ENCODE measurements around the gene ATF6B. TPM values are rescaled to one million over a fixed set of nuclear protein-coding genes. Genes with fewer than 3 reads are reported as not detected.

Gene ATF6B
- 21.3 and 27.2 TPM in 2 replicates for total RNA-seq

GRCh38 chr6:32127717-32128592, at the start of gene ATF6B:
Gene ATF6B (minus strand): TSS chr6:32128246. CDS start chr6:32128207, 39 bp downstream.

GRCh38 chr6:32175711-32176475, 47.8 kb upstream of the ATF6B start, which contains the start of gene AGPAT1:
Gene AGPAT1 (minus strand): TSS chr6:32176084. CDS start chr6:32171496, 4,588 bp downstream.

GRCh38 chr6:32164295-32164694, 36.2 kb upstream of the ATF6B start, which contains the start of gene EGFL8:
Gene EGFL8 (plus strand): TSS chr6:32164595. CDS start chr6:32166166, 1,571 bp downstream.

GRCh38 chr6:32153564-32154513, 25.8 kb upstream of the ATF6B start, which contains the start of gene PPT2:
Gene PPT2 (plus strand): TSS chr6:32154141. CDS start chr6:32154595, 454 bp downstream.

GRCh38 chr6:32151863-32152768, 24.1 kb upstream of the ATF6B start, which contains the start of gene PRRT1:
Gene PRRT1 (minus strand): TSS chr6:32151939. CDS start chr6:32151827, 112 bp downstream.

GRCh38 chr6:32109114-32109764, 18.8 kb downstream of the ATF6B start, which contains the start of gene TNXB:
Gene TNXB (minus strand): TSS chr6:32109338. CDS start chr6:32098198, 11,140 bp downstream.

Other genes starting within 250 kb of the ATF6B start
- 0.30 and 0.33 TPM in 2 replicates for gene SLC44A4, start 249.2 kb downstream of the ATF6B start, total RNA-seq
- 35.4 and 39.2 TPM in 2 replicates for gene EHMT2, start 230.5 kb downstream of the ATF6B start, total RNA-seq
- gene ZBTB12, start 226.2 kb downstream of the ATF6B start, total RNA-seq, result 0.53 and 0.54 TPM in 2 replicates
- not detected in 2 replicates for gene C2, start 200.5 kb downstream of the ATF6B start, total RNA-seq
- gene CFB, start 182.2 kb downstream of the ATF6B start, total RNA-seq, result 3.9 and 7.0 TPM in 2 replicates
- gene NELFE, start 169.3 kb downstream of the ATF6B start, total RNA-seq, result 99.5 and 101 TPM in 2 replicates
- 38.9 and 44.7 TPM in 2 replicates for gene SKIC2, start 169.1 kb downstream of the ATF6B start, total RNA-seq
- 18.7 and 22.7 TPM in 2 replicates for gene DXO, start 156.1 kb downstream of the ATF6B start, total RNA-seq
- 0.53 and 1.3 TPM in 2 replicates for gene C4A, start 146.2 kb downstream of the ATF6B start, total RNA-seq
- gene C4B, start 113.5 kb downstream of the ATF6B start, total RNA-seq, result 0.33 and 1.6 TPM in 2 replicates
- not detected in 2 replicates for gene CYP21A2, start 89.8 kb downstream of the ATF6B start, total RNA-seq
- 2.5 and 3.3 TPM in 2 replicates for gene TNXB, start 18.9 kb downstream of the ATF6B start, total RNA-seq
- gene FKBPL, start 2.0 kb upstream of the ATF6B start, total RNA-seq, result 3.3 and 5.1 TPM in 2 replicates
- not detected in 2 replicates for gene PRRT1, start 23.7 kb upstream of the ATF6B start, total RNA-seq
- gene PPT2, start 25.9 kb upstream of the ATF6B start, total RNA-seq, result 14.4 and 22.5 TPM in 2 replicates
- 1.5 and 2.3 TPM in 2 replicates for gene EGFL8, start 36.3 kb upstream of the ATF6B start, total RNA-seq
- gene AGPAT1, start 47.8 kb upstream of the ATF6B start, total RNA-seq, result 29.4 and 31.0 TPM in 2 replicates
- gene RNF5, start 50.2 kb upstream of the ATF6B start, total RNA-seq, result 68.7 and 75.7 TPM in 2 replicates
- 0.59 and 1.3 TPM in 2 replicates for gene AGER, start 56.0 kb upstream of the ATF6B start, total RNA-seq
- 25.1 and 33.4 TPM in 2 replicates for gene PBX2, start 62.0 kb upstream of the ATF6B start, total RNA-seq
- gene GPSM3, start 64.4 kb upstream of the ATF6B start, total RNA-seq, result 17.0 and 20.5 TPM in 2 replicates
- gene NOTCH4, start 95.8 kb upstream of the ATF6B start, total RNA-seq, result 89.3 and 98.6 TPM in 2 replicates
- gene TSBP1, start 243.7 kb upstream of the ATF6B start, total RNA-seq, result not detected in 2 replicates

Measured in mammary microvascular endothelial cell (primary cell).